ENCODE results near the gene CYP46A1.

- TF ChIP-seq EZH2 (IDR thresholded peaks at IDR 0.05; ENCODE audit: low read depth) = no peak
- no peak for TF ChIP-seq CTCF (conservative IDR thresholded peaks at IDR 0.05)
Observed at GRCh38 chr14:99733211-99733539, 49.1 kb downstream of the CYP46A1 start.
